Neutrophil (primary cell): Measurements from ENCODE around the gene COPZ1.

Experiments
- H3K27ac ChIP-seq: fragments of 200-600 bp; sonication (generic); 2 replicates; pipeline ENCODE4 v1.5.1; 2016; ENCODE audit warnings: mild to moderate bottlenecking, moderate library complexity
- H3K27me3 ChIP-seq: fragments of 200-600 bp; sonication (generic); 2 replicates; pipeline ENCODE4 v1.6.0; 2016; ENCODE audit warnings: mild to moderate bottlenecking
- H3K36me3 ChIP-seq: fragments of 200-600 bp; sonication (generic); 2 replicates; pipeline ENCODE4 v1.5.1; 2017
- H3K4me1 ChIP-seq, 2 experiments: fragments of 200-600 bp in 1 of 2; sonication (generic) in 1 of 2; 1 replicate in 1 of 2; 2 replicates in 1 of 2; pipeline versions ENCODE4 v1.5.1 to v1.6.1; 2013 to 2016; ENCODE audit warnings: low read depth in 1 of 2, low read length in 1 of 2, mild to moderate bottlenecking in 1 of 2, moderate library complexity in 1 of 2; ENCODE audit not compliant: control insufficient read depth in 1 of 2, insufficient read depth in 1 of 2
- H3K4me3 ChIP-seq, 2 experiments: fragments of 200-600 bp in 1 of 2; sonication (generic) in 1 of 2; 1 replicate in 1 of 2; 2 replicates in 1 of 2; pipeline ENCODE4 v1.5.1; 2013 to 2016; ENCODE audit warnings: low read depth in 1 of 2, low read length in 1 of 2, mild to moderate bottlenecking in 1 of 2, moderate library complexity in 1 of 2
- H3K9me3 ChIP-seq: fragments of 200-600 bp; sonication (generic); 2 replicates; pipeline ENCODE4 v1.5.1; 2016
- TF ChIP-seq, protein P1 (sequence below): fragments of 200-600 bp; sonication (generic); IDR thresholded peaks from 2 replicates; pipeline ENCODE4 v1.5.1; 2016; ENCODE audit warnings: antibody characterized with exemption

Gene COPZ1

GRCh38 chr12:54387114-54387467 is 62.2 kb downstream of the COPZ1 start:
- H3K36me3 ChIP-seq = no peaks in the 10 kb centered on the region
- no peak overlapping the region for H3K27ac ChIP-seq
- H3K4me3 ChIP-seq = no peak overlapping the region
- H3K27me3 ChIP-seq = peaks cover 13% of the 10 kb centered on the region
- no peaks in the 10 kb centered on the region for H3K9me3 ChIP-seq
- H3K4me1 ChIP-seq = peaks cover 34 to 43% of the 10 kb centered on the region in 2 experiments
- TF ChIP-seq, protein P1, sequence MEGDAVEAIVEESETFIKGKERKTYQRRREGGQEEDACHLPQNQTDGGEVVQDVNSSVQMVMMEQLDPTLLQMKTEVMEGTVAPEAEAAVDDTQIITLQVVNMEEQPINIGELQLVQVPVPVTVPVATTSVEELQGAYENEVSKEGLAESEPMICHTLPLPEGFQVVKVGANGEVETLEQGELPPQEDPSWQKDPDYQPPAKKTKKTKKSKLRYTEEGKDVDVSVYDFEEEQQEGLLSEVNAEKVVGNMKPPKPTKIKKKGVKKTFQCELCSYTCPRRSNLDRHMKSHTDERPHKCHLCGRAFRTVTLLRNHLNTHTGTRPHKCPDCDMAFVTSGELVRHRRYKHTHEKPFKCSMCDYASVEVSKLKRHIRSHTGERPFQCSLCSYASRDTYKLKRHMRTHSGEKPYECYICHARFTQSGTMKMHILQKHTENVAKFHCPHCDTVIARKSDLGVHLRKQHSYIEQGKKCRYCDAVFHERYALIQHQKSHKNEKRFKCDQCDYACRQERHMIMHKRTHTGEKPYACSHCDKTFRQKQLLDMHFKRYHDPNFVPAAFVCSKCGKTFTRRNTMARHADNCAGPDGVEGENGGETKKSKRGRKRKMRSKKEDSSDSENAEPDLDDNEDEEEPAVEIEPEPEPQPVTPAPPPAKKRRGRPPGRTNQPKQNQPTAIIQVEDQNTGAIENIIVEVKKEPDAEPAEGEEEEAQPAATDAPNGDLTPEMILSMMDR = no peak

DNA sequence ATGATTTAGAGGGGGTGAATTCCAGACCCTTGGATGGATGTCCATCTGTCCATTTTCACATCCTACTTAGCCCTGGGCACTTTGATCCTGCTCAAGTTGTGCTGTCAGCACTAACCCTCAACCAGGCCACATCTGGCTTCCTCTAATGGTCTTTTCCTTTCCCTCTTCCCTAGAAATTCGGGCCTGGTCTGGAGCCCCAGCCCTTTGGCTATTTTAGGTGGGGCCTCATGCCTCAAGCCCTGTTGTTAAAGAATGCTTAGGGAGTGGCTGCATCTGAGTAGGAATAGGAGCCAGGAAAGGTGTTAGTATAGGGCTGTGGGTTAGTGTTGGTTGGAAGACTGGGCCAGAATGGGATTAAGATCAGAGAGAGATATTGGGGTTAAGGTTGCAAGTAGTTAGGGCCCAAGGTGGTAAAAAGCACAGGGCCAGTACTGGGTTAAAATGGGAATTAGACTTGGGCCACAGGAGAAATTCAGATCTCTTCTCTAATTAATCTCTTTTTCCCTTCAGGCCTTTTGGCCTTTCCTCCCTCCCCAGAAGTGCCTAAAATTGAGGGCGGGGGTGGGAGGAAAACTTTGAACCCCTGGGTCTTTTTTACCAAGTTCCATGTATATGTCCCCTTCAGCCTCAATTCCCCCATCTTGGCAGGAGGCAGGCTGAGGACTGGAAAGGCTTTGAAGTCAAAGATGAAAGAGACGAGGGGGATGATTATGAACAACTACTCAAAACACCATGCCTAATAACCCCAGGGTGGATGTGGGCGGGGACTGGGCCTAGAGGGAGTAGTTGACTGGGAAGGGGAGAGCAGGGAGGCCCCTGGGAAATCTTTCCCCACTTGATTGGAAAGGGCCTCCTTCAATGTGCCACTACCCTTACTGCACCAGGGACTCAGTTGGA is 63.6 kb downstream of the COPZ1 start:
- peaks cover 13% of the 10 kb centered on the region for H3K27me3 ChIP-seq
- peaks cover 6% of the 10 kb centered on the region for H3K36me3 ChIP-seq
- H3K9me3 ChIP-seq = no peaks in the 10 kb centered on the region
- peaks cover 41 to 43% of the 10 kb centered on the region in 2 experiments for H3K4me1 ChIP-seq
- no peak overlapping the region for H3K4me3 ChIP-seq
- TF ChIP-seq, protein P1 = no peak
- peak overlapping the region; percentile 1 for H3K27ac ChIP-seq

DNA sequence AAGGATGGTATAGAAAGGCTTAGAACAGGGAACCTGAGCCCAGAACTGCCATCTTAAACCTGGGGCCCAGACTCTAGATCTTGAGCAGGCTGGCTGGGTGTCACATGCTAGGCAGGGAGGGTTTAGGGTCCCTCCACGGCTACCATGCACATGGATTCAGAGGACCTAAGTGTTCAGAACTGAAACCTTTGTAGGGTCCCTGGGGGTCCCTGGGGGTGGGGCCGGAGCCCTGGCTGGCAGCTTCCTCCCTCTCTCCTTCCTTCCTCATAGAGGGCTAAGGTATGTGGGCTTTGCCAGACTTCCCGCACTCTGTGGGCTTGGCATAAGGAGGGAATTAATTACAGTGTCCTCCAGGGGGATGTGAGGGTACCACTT is 64.2 kb downstream of the COPZ1 start:
- TF ChIP-seq, protein P1 = no peak
- no peak overlapping the region for H3K4me3 ChIP-seq
- H3K4me1 ChIP-seq = peaks cover 42 to 45% of the 10 kb centered on the region in 2 experiments
- H3K9me3 ChIP-seq = no peaks in the 10 kb centered on the region
- H3K27me3 ChIP-seq = peaks cover 13% of the 10 kb centered on the region
- H3K27ac ChIP-seq = peak overlapping the region; percentile 1
- H3K36me3 ChIP-seq = peaks cover 11% of the 10 kb centered on the region

DNA sequence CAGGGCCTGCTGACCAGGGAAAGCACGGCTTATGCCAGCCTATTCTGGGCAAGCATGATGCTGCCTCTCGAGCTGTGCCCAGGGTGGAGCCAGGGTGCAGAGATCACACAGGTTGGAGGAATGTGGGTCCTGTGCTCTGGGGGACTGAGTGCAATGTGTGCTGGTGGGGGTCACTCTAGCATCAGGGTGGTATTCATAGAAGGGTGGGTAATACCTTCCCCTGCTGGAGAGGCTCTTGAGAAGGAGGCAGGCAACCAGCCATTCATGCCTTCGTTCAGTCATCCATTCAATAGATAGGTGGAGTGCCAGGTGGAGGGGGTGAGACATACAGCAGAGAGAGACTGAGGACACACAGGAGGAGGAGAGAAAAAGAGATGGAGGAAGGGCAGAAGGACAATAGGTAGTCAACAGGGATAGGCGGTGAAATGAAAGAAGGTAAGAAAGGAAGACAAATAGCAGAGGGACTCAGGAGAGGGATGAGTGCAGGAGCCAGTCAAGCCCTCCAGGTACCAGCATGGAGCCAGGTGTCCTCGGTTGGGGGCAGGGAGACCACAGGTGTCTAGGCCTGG is 64.8 kb downstream of the COPZ1 start:
- no peak overlapping the region for H3K27ac ChIP-seq
- H3K4me3 ChIP-seq = no peak overlapping the region
- no peaks in the 10 kb centered on the region for H3K9me3 ChIP-seq
- TF ChIP-seq, protein P1 = no peak
- peaks cover 17% of the 10 kb centered on the region for H3K36me3 ChIP-seq
- H3K27me3 ChIP-seq = peaks cover 13% of the 10 kb centered on the region
- H3K4me1 ChIP-seq = peaks cover 38 to 42% of the 10 kb centered on the region in 2 experiments

GRCh38 chr12:54390176-54390667 is 65.3 kb downstream of the COPZ1 start:
- H3K27me3 ChIP-seq = peaks cover 13% of the 10 kb centered on the region
- no peak overlapping the region for H3K4me3 ChIP-seq
- no peak overlapping the region for H3K27ac ChIP-seq
- TF ChIP-seq, protein P1 = no peak
- peaks cover 33 to 37% of the 10 kb centered on the region in 2 experiments for H3K4me1 ChIP-seq
- peaks cover 22% of the 10 kb centered on the region for H3K36me3 ChIP-seq
- no peaks in the 10 kb centered on the region for H3K9me3 ChIP-seq
